T-helper 1 cell treated with Interleukin-12 subunit alpha and Interleukin-12 subunit beta and Interleukin-4 antibody, amounts not matched to agents 30 μg/mL and 1 μg/mL, for 36 hours (primary cell): ENCODE results near the gene CCL8.
"Not testable (repeated sequence)": the region's sequence is repeated elsewhere in the genome, so short reads cannot be mapped to it uniquely, and the experiment has no call there.

Source experiments
- H3K27ac Mint-ChIP-seq: one replicate; pipeline ENCODE4 v1.8.0; 2021; ENCODE audit warnings: mild to moderate bottlenecking, mixed read lengths
- H3K27me3 Mint-ChIP-seq: one replicate; pipeline ENCODE4 v1.8.0; 2021; ENCODE audit warnings: low read depth, mixed read lengths
- H3K36me3 Mint-ChIP-seq: one replicate; pipeline ENCODE4 v1.8.0; 2021; ENCODE audit warnings: low read depth, mixed read lengths
- H3K4me1 Mint-ChIP-seq: one replicate; pipeline ENCODE4 v1.8.0; 2021; ENCODE audit warnings: low read depth, mixed read lengths
- H3K4me3 Mint-ChIP-seq: one replicate; pipeline ENCODE4 v1.8.0; 2021; ENCODE audit warnings: mild to moderate bottlenecking, moderate library complexity, mixed read lengths
- H3K9me3 Mint-ChIP-seq: one replicate; pipeline ENCODE4 v1.8.0; 2021; ENCODE audit warnings: mixed read lengths

CCL8 gene

DNA sequence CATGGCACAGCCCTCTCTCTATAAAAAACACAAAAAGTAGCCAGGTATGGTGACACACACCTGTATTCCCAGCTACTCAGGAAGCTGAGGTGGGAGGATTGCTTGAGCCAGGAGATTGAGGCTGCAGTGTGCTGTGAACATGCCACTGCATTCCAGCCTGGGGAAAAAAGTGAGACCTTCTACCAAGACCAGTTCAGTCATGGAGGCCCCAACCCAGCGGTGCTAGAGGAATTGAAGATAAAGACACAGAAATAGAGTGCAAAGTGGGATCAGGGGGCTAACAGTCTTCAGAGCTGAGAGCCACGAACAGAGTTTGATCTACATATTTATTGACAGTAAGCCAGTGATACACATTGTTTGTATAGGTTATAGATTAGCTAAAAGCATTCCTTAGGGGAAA lies 15.6 kb upstream of the CCL8 start:
- H3K4me3 Mint-ChIP-seq, result no peak overlapping the region
- no peak overlapping the region for H3K27ac Mint-ChIP-seq
- peaks cover under 1% of the 10 kb centered on the region for H3K9me3 Mint-ChIP-seq
- peaks cover 2% of the 10 kb centered on the region for H3K36me3 Mint-ChIP-seq
- peaks cover 52% of the 10 kb centered on the region for H3K4me1 Mint-ChIP-seq
- peaks cover 4% of the 10 kb centered on the region for H3K27me3 Mint-ChIP-seq

DNA sequence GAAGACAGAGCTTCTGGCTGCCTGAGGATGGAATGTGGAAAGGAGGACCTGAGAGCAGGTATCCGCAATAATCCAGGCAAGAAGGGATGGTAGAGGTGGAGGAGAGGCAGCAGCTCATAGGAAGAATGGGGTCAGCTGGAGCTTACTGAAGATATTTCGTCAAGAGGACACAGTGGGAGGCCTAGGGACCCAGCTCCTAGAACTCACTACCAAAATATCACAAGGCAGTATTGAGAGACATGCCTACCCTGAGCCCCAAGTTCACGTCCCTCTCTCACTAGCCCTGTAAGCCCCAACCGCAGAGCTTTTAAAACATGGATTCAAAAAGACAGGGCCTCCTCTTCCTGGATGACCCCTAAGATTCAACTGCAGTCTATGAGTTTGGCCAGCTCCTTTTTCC lies 14.2 kb upstream of the CCL8 start:
- Mint-ChIP-seq H3K4me3 (no peak overlapping the region), H3K4me1 (peaks cover 53% of the 10 kb centered on the region), H3K36me3 (peaks cover 2% of the 10 kb centered on the region), H3K9me3 (no peaks in the 10 kb centered on the region), H3K27me3 (peaks cover 8% of the 10 kb centered on the region), H3K27ac (no peak overlapping the region)

DNA sequence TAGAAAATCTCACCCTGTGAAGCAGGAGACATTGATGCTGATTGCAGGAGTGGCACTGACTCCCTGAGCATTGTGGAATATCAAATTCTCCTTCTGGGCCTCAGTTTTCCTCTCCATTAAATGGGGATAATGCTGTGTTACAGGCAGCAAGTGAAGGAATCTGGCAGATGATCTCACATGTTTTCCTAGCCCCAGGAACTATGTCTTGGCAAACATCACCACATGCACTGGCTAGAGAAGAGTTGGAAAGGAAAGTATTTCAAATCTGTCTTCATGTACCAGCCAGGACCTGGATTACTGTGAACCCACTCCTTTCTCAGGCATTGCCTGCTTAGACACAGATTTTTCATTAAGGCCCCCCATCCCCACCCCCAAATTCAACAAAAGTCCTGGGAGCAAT lies 13.6 kb upstream of the CCL8 start:
- Mint-ChIP-seq H3K36me3 (peaks cover 2% of the 10 kb centered on the region), H3K27ac (no peak overlapping the region), H3K9me3 (no peaks in the 10 kb centered on the region), H3K4me1 (peaks cover 49% of the 10 kb centered on the region), H3K4me3 (no peak overlapping the region), H3K27me3 (peaks cover 8% of the 10 kb centered on the region)

DNA sequence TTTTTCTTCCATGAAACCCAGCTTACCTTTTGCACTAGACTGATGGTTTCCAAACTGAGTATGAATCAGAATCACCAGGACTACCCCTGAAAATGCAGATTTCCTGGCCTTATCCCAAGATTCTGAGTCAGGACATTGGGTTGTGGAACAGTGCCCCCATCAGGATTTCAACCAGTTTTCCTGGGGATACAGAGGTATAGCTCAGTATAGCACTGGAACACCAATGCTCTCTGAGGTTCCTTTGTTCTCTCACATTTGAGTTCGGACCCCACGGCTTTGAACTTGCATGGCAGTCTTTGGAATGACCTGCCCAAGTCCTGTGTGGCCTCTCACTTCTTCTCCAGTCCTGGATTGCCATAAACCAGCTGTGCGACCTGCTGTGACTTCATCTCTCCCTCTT lies 12.8 kb upstream of the CCL8 start:
- Mint-ChIP-seq H3K27ac (peak overlapping the region; percentile 11), H3K36me3 (peaks cover 2% of the 10 kb centered on the region), H3K4me1 (peaks cover 44% of the 10 kb centered on the region), H3K27me3 (peaks cover 14% of the 10 kb centered on the region), H3K4me3 (no peak overlapping the region), H3K9me3 (no peaks in the 10 kb centered on the region)

DNA sequence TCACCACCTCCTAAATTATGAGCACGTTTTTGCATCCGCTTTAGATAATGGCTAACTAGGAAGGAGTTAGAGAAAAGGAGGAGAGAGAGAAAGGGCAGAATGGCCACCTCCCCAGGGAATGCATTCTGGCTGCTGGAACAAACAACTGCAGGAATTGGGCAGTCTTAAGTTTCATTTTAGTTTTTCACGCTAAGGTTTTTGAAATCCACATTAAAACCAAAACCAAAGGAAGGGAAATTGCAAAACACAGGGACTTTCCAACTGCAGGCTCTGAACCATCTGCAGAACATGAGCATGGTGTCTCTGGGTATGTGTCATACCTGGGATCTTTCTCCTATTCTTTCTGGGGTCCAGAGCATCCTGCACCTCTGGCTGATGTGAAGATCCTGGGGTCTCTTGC lies 12.1 kb upstream of the CCL8 start:
- H3K4me1 Mint-ChIP-seq, result peaks cover 38% of the 10 kb centered on the region
- H3K36me3 Mint-ChIP-seq, result no peaks in the 10 kb centered on the region
- H3K4me3 Mint-ChIP-seq, result peak overlapping the region; percentile 38

DNA sequence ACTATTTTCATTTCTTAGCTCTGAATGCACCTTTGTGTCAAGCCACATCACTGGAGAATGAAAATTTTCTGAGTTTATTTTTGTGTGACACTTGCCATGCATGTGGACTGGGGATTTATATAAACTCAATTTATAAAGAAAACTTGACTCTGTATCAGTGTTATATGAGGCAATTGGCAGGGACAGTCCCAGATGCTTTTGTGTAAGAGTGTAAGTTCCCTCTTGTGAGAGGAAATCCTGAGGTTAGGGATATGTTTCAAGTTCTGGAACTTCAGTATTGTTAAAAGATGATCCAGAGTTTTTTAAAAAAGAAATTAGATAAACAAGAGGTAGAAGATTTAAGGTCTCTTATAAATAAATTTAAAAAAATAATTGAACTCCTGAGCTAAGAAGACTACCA lies 10.9 kb upstream of the CCL8 start:
- Mint-ChIP-seq H3K4me1 (peaks cover 36% of the 10 kb centered on the region), H3K4me3 (no peak overlapping the region), H3K27ac (peak overlapping the region; percentile 18), H3K27me3 (peaks cover 30% of the 10 kb centered on the region), H3K9me3 (no peaks in the 10 kb centered on the region), H3K36me3 (no peaks in the 10 kb centered on the region)

More for the DNA sequence above, 12.1 kb upstream of the CCL8 start:
- peak overlapping the region; percentile 32 for H3K27ac Mint-ChIP-seq
- no peaks in the 10 kb centered on the region for H3K9me3 Mint-ChIP-seq
- peaks cover 17% of the 10 kb centered on the region for H3K27me3 Mint-ChIP-seq

DNA sequence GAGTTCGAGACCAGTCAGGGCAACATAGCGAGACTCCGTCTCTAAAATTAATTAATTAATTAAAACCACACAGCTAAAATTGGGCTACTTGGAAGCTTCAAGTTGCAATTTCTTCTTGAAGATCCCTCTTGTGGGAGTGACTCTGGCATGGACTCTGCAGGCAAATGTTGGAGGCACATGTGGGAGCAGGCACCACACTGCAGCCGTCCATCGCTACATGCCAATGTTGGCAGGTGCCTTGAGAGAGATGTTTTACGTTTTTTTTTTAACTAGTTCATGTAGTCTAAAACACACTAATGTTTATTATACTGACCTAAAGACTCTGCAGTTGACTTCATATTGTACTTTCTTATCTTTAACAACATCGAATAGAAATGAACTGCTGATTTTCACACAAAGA lies 7.9 kb upstream of the CCL8 start:
- Mint-ChIP-seq H3K9me3 (no peaks in the 10 kb centered on the region), H3K4me3 (no peak overlapping the region), H3K36me3 (no peaks in the 10 kb centered on the region), H3K27me3 (peaks cover 51% of the 10 kb centered on the region), H3K4me1 (peaks cover 26% of the 10 kb centered on the region), H3K27ac (no peak overlapping the region)

DNA sequence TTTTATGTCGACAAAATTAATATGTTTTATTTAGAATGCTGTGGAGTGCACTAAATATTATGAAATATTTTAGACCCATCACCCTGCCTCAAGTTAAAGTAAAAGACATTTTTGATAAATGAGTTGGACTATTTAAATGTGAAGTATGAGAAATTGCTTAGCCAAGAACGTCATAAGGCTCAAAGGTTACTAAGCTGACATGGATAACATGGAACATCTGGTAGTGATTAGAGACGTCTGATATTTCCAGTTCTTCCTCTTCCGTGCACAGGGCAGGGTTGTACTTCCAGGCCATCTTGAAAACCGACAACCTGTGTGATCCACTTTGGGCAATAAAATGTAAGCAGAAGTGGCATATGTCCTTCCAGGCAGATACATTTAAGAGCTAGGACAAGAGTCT lies 7.2 kb upstream of the CCL8 start:
- H3K4me1 Mint-ChIP-seq, result peaks cover 20% of the 10 kb centered on the region
- peaks cover 53% of the 10 kb centered on the region for H3K27me3 Mint-ChIP-seq
- no peaks in the 10 kb centered on the region for H3K9me3 Mint-ChIP-seq
- H3K36me3 Mint-ChIP-seq, result no peaks in the 10 kb centered on the region
- H3K27ac Mint-ChIP-seq, result no peak overlapping the region
- no peak overlapping the region for H3K4me3 Mint-ChIP-seq

DNA sequence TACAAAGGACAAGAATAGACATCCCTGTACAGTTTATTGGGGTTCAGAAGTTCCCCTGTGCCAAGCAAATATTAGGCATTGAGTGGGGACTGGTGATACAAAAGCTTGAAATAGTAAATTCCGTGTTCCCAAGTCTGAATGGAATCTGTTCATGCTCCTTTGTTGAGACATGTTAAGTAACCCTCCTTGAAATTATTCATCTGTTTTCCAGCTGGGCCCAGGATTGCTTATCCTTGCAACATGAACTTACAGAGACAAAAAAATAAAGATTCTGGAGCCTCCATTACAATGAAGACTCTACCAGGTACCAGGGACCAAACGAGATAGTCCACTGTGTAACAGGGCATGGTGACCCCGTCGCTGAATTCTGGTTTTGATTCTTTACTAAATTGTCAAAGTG lies 6.1 kb upstream of the CCL8 start:
- no peaks in the 10 kb centered on the region for H3K36me3 Mint-ChIP-seq
- H3K27me3 Mint-ChIP-seq, result peaks cover 56% of the 10 kb centered on the region
- H3K9me3 Mint-ChIP-seq, result no peaks in the 10 kb centered on the region
- H3K4me3 Mint-ChIP-seq, result no peak overlapping the region
- no peak overlapping the region for H3K27ac Mint-ChIP-seq
- peaks cover 9% of the 10 kb centered on the region for H3K4me1 Mint-ChIP-seq

DNA sequence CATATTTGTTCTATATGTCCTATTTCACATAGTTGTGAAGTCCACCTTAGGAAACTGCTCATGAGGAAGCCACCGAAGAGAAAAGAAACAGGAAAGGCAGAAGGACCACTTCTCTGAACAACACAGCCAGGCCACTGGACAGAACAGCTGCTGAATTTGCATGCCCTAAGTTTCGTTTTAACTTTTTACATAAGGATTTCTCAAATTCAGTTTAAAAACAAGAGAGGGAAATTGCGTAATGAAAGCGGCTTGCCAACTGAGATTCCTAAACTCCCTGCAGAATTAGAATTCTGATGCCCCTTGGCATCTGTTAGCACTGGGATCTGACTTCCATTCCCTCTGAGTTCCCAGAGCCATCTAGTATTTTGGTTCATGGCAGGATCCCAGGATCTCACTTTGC lies 5.0 kb upstream of the CCL8 start:
- peaks cover 59% of the 10 kb centered on the region for H3K27me3 Mint-ChIP-seq
- H3K9me3 Mint-ChIP-seq, result no peaks in the 10 kb centered on the region
- H3K4me3 Mint-ChIP-seq, result no peak overlapping the region
- H3K27ac Mint-ChIP-seq, result no peak overlapping the region
- H3K36me3 Mint-ChIP-seq, result no peaks in the 10 kb centered on the region
- peaks cover 3% of the 10 kb centered on the region for H3K4me1 Mint-ChIP-seq

DNA sequence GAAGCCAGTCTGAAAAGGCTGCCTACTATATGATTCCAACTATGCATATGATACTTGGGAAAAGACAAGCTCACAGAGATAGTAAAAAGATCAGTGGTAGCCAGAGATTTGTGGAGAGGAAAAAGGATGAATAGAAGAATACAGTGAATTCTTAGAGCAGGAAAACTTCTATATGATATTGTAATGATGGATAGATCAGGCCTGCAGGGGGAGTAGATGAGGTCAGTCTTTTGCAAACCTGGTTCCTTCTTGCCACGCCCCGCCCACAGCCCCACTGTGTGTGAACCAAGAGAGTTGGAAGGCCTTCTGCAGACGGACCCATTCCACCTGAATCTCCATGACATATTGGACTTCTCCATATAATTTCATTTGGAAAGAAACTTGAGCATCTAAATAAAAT lies 761 bp upstream of the CCL8 start:
- no peaks in the 10 kb centered on the region for H3K36me3 Mint-ChIP-seq
- H3K27me3 Mint-ChIP-seq, result peaks cover 45% of the 10 kb centered on the region
- no peaks in the 10 kb centered on the region for H3K9me3 Mint-ChIP-seq
- no peaks in the 10 kb centered on the region for H3K4me1 Mint-ChIP-seq
- no peak overlapping the region for H3K4me3 Mint-ChIP-seq
- H3K27ac Mint-ChIP-seq, result no peak overlapping the region

DNA sequence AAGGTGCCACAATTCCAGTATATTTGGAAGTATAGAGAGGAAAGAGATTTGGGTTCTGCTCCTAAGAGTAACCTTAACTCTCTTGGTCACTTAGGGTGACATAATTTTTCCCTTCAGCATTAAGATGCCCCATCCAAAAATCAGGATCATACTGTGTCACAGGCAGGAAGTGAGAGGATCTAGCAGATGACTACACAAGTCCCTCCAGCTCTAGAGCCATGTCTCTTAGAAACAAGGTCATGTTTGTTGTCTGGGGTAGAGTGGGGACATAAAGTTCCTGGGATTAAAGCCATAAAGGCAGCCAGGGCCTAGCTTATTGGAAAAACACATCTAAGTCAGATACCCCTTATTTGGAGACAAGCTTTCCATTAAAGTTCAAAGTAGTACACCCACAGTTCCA lies 2.7 kb downstream of the CCL8 start:
- Mint-ChIP-seq H3K4me3 (no peak overlapping the region), H3K4me1 (no peaks in the 10 kb centered on the region), H3K36me3 (no peaks in the 10 kb centered on the region), H3K27ac (no peak overlapping the region), H3K27me3 (peaks cover 45% of the 10 kb centered on the region), H3K9me3 (no peaks in the 10 kb centered on the region)

DNA sequence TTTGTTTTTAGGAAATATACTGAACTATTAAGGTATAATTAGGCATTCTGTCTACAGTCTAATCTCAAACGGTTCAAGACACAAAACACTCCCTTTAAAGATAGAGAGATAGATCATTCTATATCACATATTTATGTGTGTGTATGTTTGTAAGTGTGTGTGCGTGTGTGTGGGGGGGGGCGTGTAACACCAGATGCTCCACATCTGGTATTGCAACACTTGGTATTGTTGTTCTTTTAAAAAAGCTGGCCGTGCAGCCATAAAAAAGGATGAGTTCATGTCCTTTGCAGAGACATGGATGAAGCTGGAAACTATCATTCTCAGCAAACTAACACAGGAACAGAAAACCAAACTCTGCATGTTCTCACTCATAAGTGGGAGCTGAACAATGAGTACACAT lies 8.3 kb downstream of the CCL8 start:
- not testable (repeated sequence) for H3K4me1 Mint-ChIP-seq, H3K27ac Mint-ChIP-seq, H3K4me3 Mint-ChIP-seq, H3K36me3 Mint-ChIP-seq, H3K9me3 Mint-ChIP-seq
- peaks cover 64% of the 10 kb centered on the region for H3K27me3 Mint-ChIP-seq

DNA sequence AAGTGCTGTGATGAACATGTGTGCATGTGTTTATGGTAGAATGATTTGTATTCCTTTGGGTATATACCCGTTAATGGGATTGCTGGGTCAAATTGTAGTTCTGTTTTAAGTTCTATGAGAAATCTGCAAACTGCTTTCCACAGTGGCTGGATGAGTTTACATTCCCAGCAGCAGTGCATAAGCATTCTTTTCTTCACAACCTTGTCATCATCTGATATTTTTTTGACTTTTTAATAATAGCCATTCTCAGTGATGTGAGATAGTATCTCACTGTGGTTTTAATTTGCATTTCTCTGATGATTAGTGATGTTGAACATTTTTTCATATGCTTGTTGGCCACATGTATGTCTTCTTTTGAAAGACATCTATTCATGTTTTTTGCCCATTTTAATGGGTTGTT lies 18.5 kb downstream of the CCL8 start:
- no peak overlapping the region for H3K27ac Mint-ChIP-seq

DNA sequence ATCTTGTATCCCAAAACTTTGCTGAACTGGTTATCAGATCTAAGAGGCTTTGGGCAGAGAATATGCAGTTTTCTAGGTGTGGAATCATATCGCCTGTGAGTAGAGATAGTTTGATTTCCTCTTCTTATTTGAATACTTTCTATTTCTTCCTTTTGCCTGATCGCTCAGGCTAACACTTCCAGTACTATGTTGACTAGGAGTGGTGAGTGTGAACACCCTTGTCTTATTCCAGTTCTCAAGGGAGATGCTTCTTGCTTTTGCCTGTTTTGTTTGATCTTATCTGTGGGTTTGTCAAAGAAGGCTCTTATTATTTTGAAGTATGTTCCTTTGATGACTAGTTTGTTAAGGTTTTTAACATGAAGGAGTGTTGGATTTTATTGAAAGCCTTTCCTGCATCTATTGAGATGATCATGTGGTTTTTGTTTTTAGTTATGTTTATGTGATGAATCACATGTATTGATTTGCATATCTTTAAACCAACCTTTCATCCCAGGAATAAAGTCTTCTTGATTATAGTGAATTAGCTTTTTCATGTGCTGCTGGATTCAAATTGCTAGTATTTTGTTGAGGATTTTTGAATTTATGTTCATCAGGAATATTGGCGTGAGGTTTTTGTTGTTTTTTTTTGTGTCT lies 20.0 kb downstream of the CCL8 start:
- Mint-ChIP-seq H3K4me1 (no peaks in the 10 kb centered on the region), H3K9me3 (no peaks in the 10 kb centered on the region), H3K36me3 (no peaks in the 10 kb centered on the region), H3K27me3 (peaks cover 72% of the 10 kb centered on the region), H3K4me3 (no peak overlapping the region), H3K27ac (no peak overlapping the region)

More for the DNA sequence above, 18.5 kb downstream of the CCL8 start:
- H3K36me3 Mint-ChIP-seq, result no peaks in the 10 kb centered on the region
- no peaks in the 10 kb centered on the region for H3K4me1 Mint-ChIP-seq
- H3K9me3 Mint-ChIP-seq, result no peaks in the 10 kb centered on the region
- peaks cover 66% of the 10 kb centered on the region for H3K27me3 Mint-ChIP-seq
- H3K4me3 Mint-ChIP-seq, result no peak overlapping the region

DNA sequence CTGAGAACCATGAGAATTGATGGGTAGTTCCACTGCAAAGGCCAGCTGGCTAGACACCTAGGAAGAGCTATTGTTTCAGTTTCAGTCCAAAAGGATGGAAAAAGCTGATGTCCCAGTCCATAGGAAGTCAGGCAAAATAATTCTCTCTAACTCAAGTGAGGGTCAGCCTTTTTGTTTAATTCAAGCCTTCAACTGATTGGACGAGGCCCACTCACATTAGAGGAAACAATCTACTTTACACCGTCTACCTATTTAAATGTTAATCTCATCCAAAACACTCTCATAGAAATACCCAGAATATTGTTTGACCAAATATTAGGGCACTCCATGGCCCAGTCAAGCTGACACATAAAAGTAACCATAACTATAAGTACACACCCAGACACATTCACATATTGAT lies 22.7 kb downstream of the CCL8 start:
- Mint-ChIP-seq H3K36me3 (no peaks in the 10 kb centered on the region), H3K9me3 (no peaks in the 10 kb centered on the region), H3K27ac (no peak overlapping the region), H3K27me3 (peaks cover 62% of the 10 kb centered on the region), H3K4me3 (no peak overlapping the region), H3K4me1 (no peaks in the 10 kb centered on the region)
